CD4-positive, alpha-beta T cell (primary cell): ENCODE measurements around the gene KRTAP5-6. TPM values are rescaled to one million over a fixed set of nuclear protein-coding genes. Genes with fewer than 3 reads are reported as not detected.
A peak's percentile ranks its signal among the peaks of the same experiment; 100 is the strongest.

Experiments
- ATAC-seq: fragments of 200-7000 bp; cut with Tn5 transposase; one replicate; pipeline ENCODE4 v1.10.0; 2022; ENCODE audit warnings: mild to moderate bottlenecking; ENCODE audit not compliant: poor library complexity
- CTCF ChIA-PET: fragments of 350-600 bp; sonication (Branson Sonifier 250); formaldehyde crosslinking; loops from one replicate; lab custom pipeline; 2021; ENCODE audit warnings: antibody characterized with exemption, inconsistent platforms; lab: Charles Lee
- POLR2A ChIA-PET: fragments of 350-600 bp; sonication (Branson Sonifier 250); formaldehyde crosslinking; loops from one replicate; lab custom pipeline; 2021; ENCODE audit warnings: antibody characterized with exemption, inconsistent platforms; lab: Charles Lee
- DNase-seq, 14 experiments: peaks; one replicate each; pipeline ENCODE4 v3.0.0-alpha.2; 2013 to 2020; ENCODE audit warnings: mixed read lengths in 2 of 14
- H3K27ac ChIP-seq, 2 donors: one replicate each; pipeline versions ENCODE4 v1.5.1 to v1.7.0; 2013; ENCODE audit warnings: low read length in 2 of 2, low read depth in 1 of 2, mild to moderate bottlenecking in 1 of 2
- H3K27me3 ChIP-seq, 2 experiments: 1 replicate in 1 of 2; 2 replicates in 1 of 2; pipeline versions ENCODE4 v1.6.1 to v1.7.0; 2013; ENCODE audit warnings: low read length in 2 of 2, control low read depth in 1 of 2, mild to moderate bottlenecking in 1 of 2, moderate library complexity in 1 of 2; ENCODE audit not compliant: insufficient read depth in 2 of 2, control insufficient read depth in 1 of 2
- H3K36me3 ChIP-seq: one replicate; pipeline ENCODE4 v1.6.1; 2013; ENCODE audit warnings: low read length, control low read depth; ENCODE audit not compliant: insufficient read depth
- H3K4me1 ChIP-seq: one replicate; pipeline ENCODE4 v1.6.1; 2013; ENCODE audit warnings: low read length, control low read depth; ENCODE audit not compliant: insufficient read depth
- H3K4me3 ChIP-seq: one replicate; pipeline ENCODE4 v1.5.1; 2013; ENCODE audit warnings: mild to moderate bottlenecking, low read length, moderate library complexity
- H3K9me3 ChIP-seq, 2 experiments: 1 replicate in 1 of 2; 2 replicates in 1 of 2; pipeline versions ENCODE4 v1.6.1 to v1.7.0; 2013; ENCODE audit warnings: low read length in 2 of 2, mild to moderate bottlenecking in 2 of 2, control low read depth in 1 of 2, moderate library complexity in 1 of 2; ENCODE audit not compliant: control insufficient read depth in 1 of 2, insufficient read depth in 1 of 2
- H3K27ac Mint-ChIP-seq: one replicate; pipeline ENCODE4 v1.8.0; 2020; ENCODE audit warnings: mixed read lengths
- H3K27me3 Mint-ChIP-seq: one replicate; pipeline ENCODE4 v1.8.0; 2021; ENCODE audit warnings: mixed read lengths
- H3K36me3 Mint-ChIP-seq: one replicate; pipeline ENCODE4 v1.8.0; 2021; ENCODE audit warnings: low read depth, mixed read lengths
- H3K4me1 Mint-ChIP-seq: one replicate; pipeline ENCODE4 v1.8.0; 2021; ENCODE audit warnings: low read depth, mixed read lengths
- H3K4me3 Mint-ChIP-seq: one replicate; pipeline ENCODE4 v1.8.0; 2020; ENCODE audit warnings: mild to moderate bottlenecking, mixed read lengths
- H3K9me3 Mint-ChIP-seq: one replicate; pipeline ENCODE4 v1.8.0; 2020; ENCODE audit warnings: mixed read lengths
- intact Hi-C, 2 experiments: fragments of 100-400 bp; cut with DNase I in 1 of 2; cut with micrococcal nuclease in 1 of 2; formaldehyde crosslinking; loops; one replicate each; pipeline versions ENCODE4 v1.15.1 to v1.9.0; 2023 to 2025; cut with DNase I, micrococcal nuclease
- total RNA-seq, 174 experiments: library from RNA in 2 of 174; stranded (reverse) in 2 of 174; gene quantifications; one replicate each; pipeline ENCODE4 v1.2.3 and lab custom pipeline; 2021 to 2026
- TF ChIP-seq, protein P1 (sequence below): fragments of 200-600 bp; IDR thresholded peaks from one replicate; pipeline ENCODE4 v1.8.0; 2022; ENCODE audit warnings: antibody characterized with exemption, mild to moderate bottlenecking

KRTAP5-6 gene
- total RNA-seq, 2 experiments from 2014 or later: not detected

DNA sequence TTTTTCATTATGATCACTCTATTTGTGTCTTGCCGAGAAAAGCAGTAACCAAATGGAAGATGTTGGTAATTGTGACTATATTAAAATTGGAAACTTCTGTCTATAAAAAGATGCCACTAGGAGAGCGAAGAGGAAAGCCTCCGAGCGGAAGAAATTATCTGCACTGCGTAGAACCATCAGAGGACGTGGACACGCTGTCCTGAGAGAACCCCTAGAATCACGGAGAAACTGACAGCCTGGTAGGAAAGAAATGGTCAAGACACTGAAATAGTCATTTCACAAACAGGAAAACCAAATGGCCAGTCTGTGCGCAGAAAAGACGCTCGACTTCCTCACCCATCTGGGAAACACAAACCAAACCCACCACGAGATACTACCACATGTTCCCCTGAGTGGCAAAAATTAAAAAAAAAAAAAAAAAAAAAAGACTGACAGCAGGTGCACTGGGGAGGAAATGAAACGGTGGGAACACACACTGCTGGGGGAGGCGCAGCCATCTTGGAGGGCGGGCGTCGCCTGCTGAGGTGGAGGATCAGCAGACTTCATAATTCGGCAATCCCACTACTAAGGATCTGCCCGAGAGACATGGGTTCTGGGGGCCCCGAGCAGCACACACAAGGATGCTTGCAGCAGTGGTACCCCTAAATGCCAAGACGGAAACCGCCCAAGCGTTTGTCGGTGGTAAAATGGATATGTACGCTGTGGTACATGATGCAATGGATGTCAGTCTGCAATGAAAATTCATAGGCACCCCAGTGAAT, 32.1 kb downstream of the KRTAP5-6 start:
- Histone ChIP-seq H3K27me3 (peaks cover 9 to 21% of the 10 kb centered on the region in 2 experiments), H3K9me3 (no peaks in the 10 kb centered on the region), H3K36me3 (no peaks in the 10 kb centered on the region), H3K4me3 (peak overlapping the region; percentile 31), H3K27ac (no peak overlapping the region), H3K4me1 (peaks cover 13% of the 10 kb centered on the region)
- CTCF ChIA-PET: no interaction called here
- H3K27ac Mint-ChIP-seq: no peak overlapping the region
- TF ChIP-seq, protein P1, sequence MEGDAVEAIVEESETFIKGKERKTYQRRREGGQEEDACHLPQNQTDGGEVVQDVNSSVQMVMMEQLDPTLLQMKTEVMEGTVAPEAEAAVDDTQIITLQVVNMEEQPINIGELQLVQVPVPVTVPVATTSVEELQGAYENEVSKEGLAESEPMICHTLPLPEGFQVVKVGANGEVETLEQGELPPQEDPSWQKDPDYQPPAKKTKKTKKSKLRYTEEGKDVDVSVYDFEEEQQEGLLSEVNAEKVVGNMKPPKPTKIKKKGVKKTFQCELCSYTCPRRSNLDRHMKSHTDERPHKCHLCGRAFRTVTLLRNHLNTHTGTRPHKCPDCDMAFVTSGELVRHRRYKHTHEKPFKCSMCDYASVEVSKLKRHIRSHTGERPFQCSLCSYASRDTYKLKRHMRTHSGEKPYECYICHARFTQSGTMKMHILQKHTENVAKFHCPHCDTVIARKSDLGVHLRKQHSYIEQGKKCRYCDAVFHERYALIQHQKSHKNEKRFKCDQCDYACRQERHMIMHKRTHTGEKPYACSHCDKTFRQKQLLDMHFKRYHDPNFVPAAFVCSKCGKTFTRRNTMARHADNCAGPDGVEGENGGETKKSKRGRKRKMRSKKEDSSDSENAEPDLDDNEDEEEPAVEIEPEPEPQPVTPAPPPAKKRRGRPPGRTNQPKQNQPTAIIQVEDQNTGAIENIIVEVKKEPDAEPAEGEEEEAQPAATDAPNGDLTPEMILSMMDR: no peak
- H3K4me1 Mint-ChIP-seq: peaks cover 26% of the 10 kb centered on the region
- H3K36me3 Mint-ChIP-seq: no peaks in the 10 kb centered on the region
- H3K9me3 Mint-ChIP-seq: no peaks in the 10 kb centered on the region
- H3K4me3 Mint-ChIP-seq: peak overlapping the region; percentile 65
- intact Hi-C loops: no loop called here
- POLR2A ChIA-PET: no interaction called here
- DNase-seq: peak in 2 of 14 experiments; percentile 23 to 24
- peak; percentile 46 for ATAC-seq
- peaks cover 52% of the 10 kb centered on the region for H3K27me3 Mint-ChIP-seq

DNA sequence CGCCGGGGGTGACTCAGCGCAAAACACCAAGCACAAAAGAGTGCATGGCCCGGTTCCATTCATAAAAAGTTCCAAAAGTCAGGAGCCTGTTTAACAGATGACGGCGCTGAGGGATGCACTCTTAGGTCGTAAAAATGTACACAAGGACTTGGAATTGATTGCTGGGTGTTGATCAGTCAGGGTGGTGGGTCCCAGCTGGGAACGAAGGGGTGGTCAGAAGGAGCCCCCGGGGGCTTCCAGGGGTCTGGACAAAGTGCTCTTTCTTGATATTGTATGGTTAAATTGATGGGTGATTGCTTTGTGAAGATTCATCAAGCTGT, 32.7 kb downstream of the KRTAP5-6 start:
- Histone ChIP-seq H3K4me1 (peaks cover 17% of the 10 kb centered on the region), H3K36me3 (no peaks in the 10 kb centered on the region), H3K4me3 (no peak overlapping the region), H3K27ac (no peak overlapping the region), H3K9me3 (no peaks in the 10 kb centered on the region), H3K27me3 (peaks cover 9 to 21% of the 10 kb centered on the region in 2 experiments)
- TF ChIP-seq, protein P1: no peak
- POLR2A ChIA-PET: no interaction called here
- Mint-ChIP-seq H3K27me3 (peaks cover 50% of the 10 kb centered on the region), H3K9me3 (no peaks in the 10 kb centered on the region), H3K4me3 (no peak overlapping the region), H3K27ac (no peak overlapping the region), H3K4me1 (peaks cover 30% of the 10 kb centered on the region), H3K36me3 (no peaks in the 10 kb centered on the region)
- CTCF ChIA-PET: no interaction called here
- DNase-seq (no peak), ATAC-seq (no peak)
- intact Hi-C loops: no loop called here

DNA sequence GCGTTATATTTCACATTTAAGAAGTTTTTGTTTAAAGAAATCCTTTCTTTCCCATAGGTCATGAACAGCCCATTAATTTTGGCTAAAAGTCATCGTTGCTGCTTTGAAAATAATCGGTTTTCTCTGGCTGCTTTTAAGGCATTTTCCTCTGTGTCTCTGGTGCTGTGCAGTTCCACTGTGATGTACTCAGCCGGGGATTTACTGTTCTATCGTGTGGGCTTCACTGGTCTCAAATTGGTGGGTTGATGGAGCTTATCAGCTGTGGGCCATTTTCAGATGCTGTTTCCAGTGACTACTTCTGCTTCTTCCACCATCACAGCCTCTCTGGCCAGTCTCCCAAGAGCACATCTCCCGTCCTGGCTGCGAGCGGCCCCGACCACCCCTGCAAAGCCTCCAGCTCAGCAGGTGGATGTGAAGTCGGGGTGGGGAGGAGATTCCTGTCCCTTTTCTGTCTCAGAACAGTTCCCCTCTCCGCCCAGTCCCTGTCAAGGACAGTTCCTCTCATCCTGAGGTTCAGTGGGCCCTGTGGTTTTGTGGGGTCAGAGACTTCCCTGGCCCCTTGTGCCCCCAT, 33.1 kb downstream of the KRTAP5-6 start:
- Mint-ChIP-seq H3K36me3 (no peaks in the 10 kb centered on the region), H3K27ac (no peak overlapping the region), H3K4me1 (peaks cover 30% of the 10 kb centered on the region), H3K4me3 (no peak overlapping the region), H3K27me3 (peaks cover 46% of the 10 kb centered on the region), H3K9me3 (no peaks in the 10 kb centered on the region)
- Histone ChIP-seq H3K36me3 (no peaks in the 10 kb centered on the region), H3K4me1 (peaks cover 17% of the 10 kb centered on the region), H3K27ac (no peak overlapping the region), H3K27me3 (peaks cover 9 to 23% of the 10 kb centered on the region in 2 experiments), H3K9me3 (peaks cover 0 to 5% of the 10 kb centered on the region in 2 experiments), H3K4me3 (no peak overlapping the region)
- CTCF ChIA-PET: no interaction called here
- POLR2A ChIA-PET: no interaction called here
- intact Hi-C loops: no loop called here
- ATAC-seq (no peak), DNase-seq (no peak)
- TF ChIP-seq, protein P1: no peak
